ENCODE measurements around the gene OR10H1.

The OR10H1 gene

DNA sequence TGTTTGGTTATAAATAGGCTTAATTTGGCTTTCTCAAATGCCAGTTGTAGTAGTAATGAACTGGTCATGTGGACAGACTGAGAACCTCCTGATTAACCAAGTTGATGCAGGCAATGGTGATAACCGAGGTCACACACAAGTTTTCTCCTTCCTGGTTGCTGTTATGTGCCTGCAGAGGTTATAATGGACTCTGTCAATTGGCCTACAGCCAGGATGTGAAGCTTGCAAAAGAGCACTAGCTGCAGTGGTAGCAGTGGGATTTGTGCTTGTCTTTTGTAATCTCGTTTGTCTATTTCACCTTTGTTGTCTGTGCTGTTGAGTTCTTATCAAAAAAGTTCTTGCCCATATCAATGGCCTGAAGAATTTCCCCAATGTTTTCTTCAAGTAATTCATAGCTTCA lies 57.1 kb downstream of the OR10H1 start:
- Mint-ChIP-seq H3K27ac (no peak overlapping the region), H3K4me3 (no peak overlapping the region), H3K36me3 (no peaks in the 10 kb centered on the region), H3K4me1 (peaks cover 5% of the 10 kb centered on the region), H3K9me3 (no peaks in the 10 kb centered on the region)
- DNase-seq (ENCODE audit: low spot score in 2 of 2) (no peak), ATAC-seq (no peak)

Data from stimulated activated effector memory CD8-positive, alpha-beta T cell treated with anti-CD3 and anti-CD28 coated beads, Interleukin-12 subunit alpha, Interleukin-12 subunit beta, amount 100 ng/mL, for 72 hours (primary cell).